HepG2 (cell line): Measurements from ENCODE around the gene HYAL1. TPM values are rescaled to one million over a fixed set of nuclear protein-coding genes. Genes with fewer than 3 reads are reported as not detected.

Experiments
- ARNTL ChIP-seq: sonication (generic); formaldehyde crosslinking; IDR thresholded peaks from 2 replicates; pipeline ENCODE4 v1.4.0; 2020; ENCODE audit warnings: mild to moderate bottlenecking, missing genetic modification reagents
- ATRX ChIP-seq: sonication (generic); formaldehyde crosslinking; IDR thresholded peaks from 2 replicates; pipeline ENCODE4 v1.4.0; 2020; ENCODE audit warnings: missing genetic modification reagents, borderline replicate concordance
- CHD2 ChIP-seq: IDR thresholded peaks from 2 replicates; pipeline ENCODE4 v1.6.1; 2011; ENCODE audit warnings: low read depth, low read length, improper control_type of control experiment
- HNRNPK ChIP-seq: fragments of 200-400 bp; formaldehyde crosslinking; IDR thresholded peaks from 2 replicates; pipeline ENCODE4 v1.6.1; 2018; ENCODE audit warnings: low read length, low read depth, moderate library complexity, mild to moderate bottlenecking; ENCODE audit not compliant: poor library complexity, severe bottlenecking
- KLF6 ChIP-seq: IDR thresholded peaks from 2 replicates; pipeline ENCODE4 v1.8.0; 2016; ENCODE audit warnings: missing biosample characterization, missing genetic modification reagents
- PRDM4 ChIP-seq: sonication (generic); formaldehyde crosslinking; IDR thresholded peaks from 2 replicates; pipeline ENCODE4 v1.9.0; 2021; ENCODE audit warnings: missing genetic modification reagents, borderline replicate concordance
- RBM22 ChIP-seq: fragments of 200-400 bp; formaldehyde crosslinking; optimal IDR thresholded peaks from 2 replicates; pipeline ENCODE3; 2017; ENCODE audit warnings: mild to moderate bottlenecking, low read length, moderate library complexity
- REPIN1 ChIP-seq: sonication (generic); formaldehyde crosslinking; IDR thresholded peaks from 2 replicates; pipeline ENCODE4 v1.8.0; 2022; ENCODE audit warnings: missing genetic modification reagents, low read depth, mild to moderate bottlenecking, borderline replicate concordance
- RFXANK ChIP-seq: IDR thresholded peaks from 2 replicates; pipeline ENCODE4 v1.6.1; 2016
- ZNF264 ChIP-seq: sonication (generic); formaldehyde crosslinking; IDR thresholded peaks from 2 replicates; pipeline ENCODE4 v1.4.0; 2020; ENCODE audit warnings: missing genetic modification reagents
- ZNF430 ChIP-seq: sonication (generic); formaldehyde crosslinking; IDR thresholded peaks from 2 replicates; pipeline ENCODE4 v1.9.0; 2021; ENCODE audit warnings: mild to moderate bottlenecking, missing genetic modification reagents
- ZNF484 ChIP-seq: sonication (generic); formaldehyde crosslinking; IDR thresholded peaks from 2 replicates; pipeline ENCODE4 v1.5.1; 2020; ENCODE audit warnings: mild to moderate bottlenecking, low read depth, missing genetic modification reagents, borderline replicate concordance
- ZNF773 ChIP-seq: sonication (generic); formaldehyde crosslinking; IDR thresholded peaks from 2 replicates; pipeline ENCODE4 v1.4.0; 2020; ENCODE audit warnings: missing genetic modification reagents, borderline replicate concordance
- ZSCAN31 ChIP-seq: sonication (generic); formaldehyde crosslinking; IDR thresholded peaks from 2 replicates; pipeline ENCODE4 v1.5.0; 2020; ENCODE audit warnings: low read depth, mild to moderate bottlenecking, missing genetic modification reagents
- polyA plus RNA-seq, 8 experiments: library from polyadenylated mRNA; depleted of rRNA in 3 of 8; stranded (reverse) in 7 of 8; unstranded in 1 of 8; fragments of >200 nt; fragmentation: Illumina TruSeq in 4 of 8; extraction: Trizol in 4 of 8; gene quantifications; 2 replicates each; pipeline versions ENCODE4 v1.2.1 to v1.2.3, GENCODE V29; 2011 to 2016; ENCODE audit warnings: low read depth in 4 of 8, missing spikeins in 1 of 8, mixed read lengths in 1 of 8; ENCODE audit not compliant: insufficient read depth in 1 of 8
- total RNA-seq, 5 experiments: library from RNA; depleted of rRNA; stranded (reverse); fragments of >200 nt; fragmentation: Illumina TruSeq; extraction: Trizol; gene quantifications; 2 replicates each; pipeline ENCODE4 v1.2.3, GENCODE V29; 2016; ENCODE audit warnings: low read depth in 1 of 5
- TF ChIP-seq, protein P1 (sequence below): sonication (generic); formaldehyde crosslinking; IDR thresholded peaks from 2 replicates; pipeline ENCODE4 v1.8.1; 2022; ENCODE audit warnings: low read depth, mild to moderate bottlenecking, missing genetic modification reagents
- TF ChIP-seq, protein P2 (sequence below): sonication (generic); formaldehyde crosslinking; IDR thresholded peaks from 2 replicates; pipeline ENCODE4 v1.9.0; 2022; ENCODE audit warnings: missing genetic modification reagents, mild to moderate bottlenecking, borderline replicate concordance
- TF ChIP-seq, protein P3 (sequence below): fragments of 450-650 bp; IDR thresholded peaks from 2 replicates; pipeline ENCODE4 v1.6.1; 2017; ENCODE audit warnings: mild to moderate bottlenecking
- TF ChIP-seq, protein P4 (sequence below): sonication (generic); formaldehyde crosslinking; IDR thresholded peaks from 2 replicates; pipeline ENCODE4 v1.5.1; 2020; ENCODE audit warnings: missing genetic modification reagents, mild to moderate bottlenecking, borderline replicate concordance

HYAL1 gene
- total and polyA plus RNA-seq, 2 of the 13 experiments (the other 11 are each of a cell fraction or from before 2014, with no cell fraction given): 76.5 to 193 TPM

DNA sequence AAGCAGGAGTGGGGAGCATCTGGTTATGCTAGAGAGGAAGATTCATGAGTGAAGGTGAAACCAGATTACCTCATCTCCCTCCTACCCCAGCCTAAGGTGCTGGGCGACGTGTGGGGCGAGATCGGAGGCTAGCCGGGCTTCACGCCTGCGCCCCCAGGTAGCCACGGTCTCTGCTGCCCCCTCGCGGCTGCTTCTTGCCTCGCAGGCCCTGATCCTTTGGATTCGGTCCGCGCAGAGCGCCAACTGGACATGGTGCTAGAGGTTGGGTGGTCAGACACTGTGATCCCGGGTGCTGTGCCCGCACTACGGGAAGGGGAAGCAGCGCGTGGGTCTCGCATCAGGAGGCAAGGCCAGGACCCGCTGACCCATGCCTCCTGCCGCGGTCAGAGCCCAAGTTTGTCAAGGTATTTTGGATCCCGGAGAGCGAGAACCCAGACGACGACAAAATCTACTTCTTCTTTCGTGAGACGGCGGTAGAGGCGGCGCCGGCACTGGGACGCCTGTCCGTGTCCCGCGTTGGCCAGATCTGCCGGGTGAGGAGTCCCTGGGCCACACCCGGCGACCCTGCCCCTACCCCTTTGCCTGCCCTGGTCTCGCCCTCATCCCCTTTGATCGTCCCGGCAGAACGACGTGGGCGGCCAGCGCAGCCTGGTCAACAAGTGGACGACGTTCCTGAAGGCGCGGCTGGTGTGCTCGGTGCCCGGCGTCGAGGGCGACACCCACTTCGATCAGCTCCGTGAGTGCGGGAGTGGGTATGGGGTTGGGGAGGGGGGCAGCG lies 30.3 kb downstream of the HYAL1 start (continued):
- TF ChIP-seq, protein P1, sequence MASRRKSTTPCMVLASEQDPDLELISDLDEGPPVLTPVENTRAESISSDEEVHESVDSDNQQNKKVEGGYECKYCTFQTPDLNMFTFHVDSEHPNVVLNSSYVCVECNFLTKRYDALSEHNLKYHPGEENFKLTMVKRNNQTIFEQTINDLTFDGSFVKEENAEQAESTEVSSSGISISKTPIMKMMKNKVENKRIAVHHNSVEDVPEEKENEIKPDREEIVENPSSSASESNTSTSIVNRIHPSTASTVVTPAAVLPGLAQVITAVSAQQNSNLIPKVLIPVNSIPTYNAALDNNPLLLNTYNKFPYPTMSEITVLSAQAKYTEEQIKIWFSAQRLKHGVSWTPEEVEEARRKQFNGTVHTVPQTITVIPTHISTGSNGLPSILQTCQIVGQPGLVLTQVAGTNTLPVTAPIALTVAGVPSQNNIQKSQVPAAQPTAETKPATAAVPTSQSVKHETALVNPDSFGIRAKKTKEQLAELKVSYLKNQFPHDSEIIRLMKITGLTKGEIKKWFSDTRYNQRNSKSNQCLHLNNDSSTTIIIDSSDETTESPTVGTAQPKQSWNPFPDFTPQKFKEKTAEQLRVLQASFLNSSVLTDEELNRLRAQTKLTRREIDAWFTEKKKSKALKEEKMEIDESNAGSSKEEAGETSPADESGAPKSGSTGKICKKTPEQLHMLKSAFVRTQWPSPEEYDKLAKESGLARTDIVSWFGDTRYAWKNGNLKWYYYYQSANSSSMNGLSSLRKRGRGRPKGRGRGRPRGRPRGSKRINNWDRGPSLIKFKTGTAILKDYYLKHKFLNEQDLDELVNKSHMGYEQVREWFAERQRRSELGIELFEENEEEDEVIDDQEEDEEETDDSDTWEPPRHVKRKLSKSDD (CRISPR knock-in tag): peak; percentile 96
- TF ChIP-seq, protein P2, sequence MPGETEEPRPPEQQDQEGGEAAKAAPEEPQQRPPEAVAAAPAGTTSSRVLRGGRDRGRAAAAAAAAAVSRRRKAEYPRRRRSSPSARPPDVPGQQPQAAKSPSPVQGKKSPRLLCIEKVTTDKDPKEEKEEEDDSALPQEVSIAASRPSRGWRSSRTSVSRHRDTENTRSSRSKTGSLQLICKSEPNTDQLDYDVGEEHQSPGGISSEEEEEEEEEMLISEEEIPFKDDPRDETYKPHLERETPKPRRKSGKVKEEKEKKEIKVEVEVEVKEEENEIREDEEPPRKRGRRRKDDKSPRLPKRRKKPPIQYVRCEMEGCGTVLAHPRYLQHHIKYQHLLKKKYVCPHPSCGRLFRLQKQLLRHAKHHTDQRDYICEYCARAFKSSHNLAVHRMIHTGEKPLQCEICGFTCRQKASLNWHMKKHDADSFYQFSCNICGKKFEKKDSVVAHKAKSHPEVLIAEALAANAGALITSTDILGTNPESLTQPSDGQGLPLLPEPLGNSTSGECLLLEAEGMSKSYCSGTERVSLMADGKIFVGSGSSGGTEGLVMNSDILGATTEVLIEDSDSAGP (CRISPR knock-in tag): peak; percentile 67; the same call in 1 of the 2 replicates
- TF ChIP-seq, protein P3, sequence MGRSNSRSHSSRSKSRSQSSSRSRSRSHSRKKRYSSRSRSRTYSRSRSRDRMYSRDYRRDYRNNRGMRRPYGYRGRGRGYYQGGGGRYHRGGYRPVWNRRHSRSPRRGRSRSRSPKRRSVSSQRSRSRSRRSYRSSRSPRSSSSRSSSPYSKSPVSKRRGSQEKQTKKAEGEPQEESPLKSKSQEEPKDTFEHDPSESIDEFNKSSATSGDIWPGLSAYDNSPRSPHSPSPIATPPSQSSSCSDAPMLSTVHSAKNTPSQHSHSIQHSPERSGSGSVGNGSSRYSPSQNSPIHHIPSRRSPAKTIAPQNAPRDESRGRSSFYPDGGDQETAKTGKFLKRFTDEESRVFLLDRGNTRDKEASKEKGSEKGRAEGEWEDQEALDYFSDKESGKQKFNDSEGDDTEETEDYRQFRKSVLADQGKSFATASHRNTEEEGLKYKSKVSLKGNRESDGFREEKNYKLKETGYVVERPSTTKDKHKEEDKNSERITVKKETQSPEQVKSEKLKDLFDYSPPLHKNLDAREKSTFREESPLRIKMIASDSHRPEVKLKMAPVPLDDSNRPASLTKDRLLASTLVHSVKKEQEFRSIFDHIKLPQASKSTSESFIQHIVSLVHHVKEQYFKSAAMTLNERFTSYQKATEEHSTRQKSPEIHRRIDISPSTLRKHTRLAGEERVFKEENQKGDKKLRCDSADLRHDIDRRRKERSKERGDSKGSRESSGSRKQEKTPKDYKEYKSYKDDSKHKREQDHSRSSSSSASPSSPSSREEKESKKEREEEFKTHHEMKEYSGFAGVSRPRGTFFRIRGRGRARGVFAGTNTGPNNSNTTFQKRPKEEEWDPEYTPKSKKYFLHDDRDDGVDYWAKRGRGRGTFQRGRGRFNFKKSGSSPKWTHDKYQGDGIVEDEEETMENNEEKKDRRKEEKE: no peak
- TF ChIP-seq ZNF430 (no peak), ZSCAN31 (CRISPR knock-in tag) (no peak), ZNF773 (CRISPR knock-in tag) (no peak), PRDM4 (no peak), ARNTL (CRISPR knock-in tag) (no peak), CHD2 (no peak), ZNF264 (CRISPR knock-in tag) (no peak), REPIN1 (CRISPR knock-in tag) (peak; percentile 75; the same call in 1 of the 2 replicates), ZNF484 (CRISPR knock-in tag) (no peak), KLF6 (CRISPR knock-in tag) (0 out of 2 replicates have a peak, but pooled peaks have one; percentile 68), ATRX (CRISPR knock-in tag) (no peak), HNRNPK (peak; percentile 38), RFXANK (no peak), RBM22 (peak; percentile 80)
- TF ChIP-seq, protein P4, sequence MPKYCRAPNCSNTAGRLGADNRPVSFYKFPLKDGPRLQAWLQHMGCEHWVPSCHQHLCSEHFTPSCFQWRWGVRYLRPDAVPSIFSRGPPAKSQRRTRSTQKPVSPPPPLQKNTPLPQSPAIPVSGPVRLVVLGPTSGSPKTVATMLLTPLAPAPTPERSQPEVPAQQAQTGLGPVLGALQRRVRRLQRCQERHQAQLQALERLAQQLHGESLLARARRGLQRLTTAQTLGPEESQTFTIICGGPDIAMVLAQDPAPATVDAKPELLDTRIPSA (CRISPR knock-in tag): no peak
